Fibroblast of mammary gland (primary cell): Measurements from ENCODE around the gene OPTC.

Experiments
- DNase-seq: peaks from one replicate; pipeline ENCODE4 v3.0.0-alpha.2; 2010; ENCODE audit warnings: low read depth
- H3K4me3 ChIP-seq: 2 replicates; pipeline ENCODE4 v1.5.1; 2011; ENCODE audit warnings: low read depth, mild to moderate bottlenecking, low read length, moderate library complexity; ENCODE audit not compliant: control insufficient read depth
- CTCF ChIP-seq: conservative IDR thresholded peaks from 2 replicates; pipeline ENCODE4 v1.5.1; 2011; ENCODE audit warnings: low read depth, low read length, inconsistent platforms; ENCODE audit not compliant: control insufficient read depth, insufficient read depth

OPTC gene

GRCh38 chr1:203488539-203488938, 5.4 kb upstream of the OPTC start:
- TF ChIP-seq CTCF, result no peak
- H3K4me3 ChIP-seq, result no peak overlapping the region
- DNase-seq, result no peak

- TF ChIP-seq CTCF, result no peak
- no peak for DNase-seq
- H3K4me3 ChIP-seq, result no peak overlapping the region
Observed at GRCh38 chr1:203490607-203491006, 3.3 kb upstream of the OPTC start.

GRCh38 chr1:203491664-203492063, 2.3 kb upstream of the OPTC start:
- H3K4me3 ChIP-seq, result no peak overlapping the region
- TF ChIP-seq CTCF, result no peak
- no peak for DNase-seq

GRCh38 chr1:203492082-203492747, 1.7 kb upstream of the OPTC start:
- H3K4me3 ChIP-seq, result no peak overlapping the region
- no peak for DNase-seq
- TF ChIP-seq CTCF, result no peak

- no peak for DNase-seq
- TF ChIP-seq CTCF, result no peak
- H3K4me3 ChIP-seq, result no peak overlapping the region
Observed at GRCh38 chr1:203492748-203493130, 1.2 kb upstream of the OPTC start.

GRCh38 chr1:203495845-203496244, 1.9 kb downstream of the OPTC start:
- no peak for TF ChIP-seq CTCF
- no peak for DNase-seq

More at GRCh38 chr1:203495845-203496244, 1.9 kb downstream of the OPTC start:
- no peak overlapping the region for H3K4me3 ChIP-seq
